Measurements from ENCODE around the gene GID8. TPM values are rescaled to one million over a fixed set of nuclear protein-coding genes. Genes with fewer than 3 reads are reported as not detected.

Gene GID8
- total RNA-seq, 1 donor from 2014 or later = 9.2 TPM

DNA sequence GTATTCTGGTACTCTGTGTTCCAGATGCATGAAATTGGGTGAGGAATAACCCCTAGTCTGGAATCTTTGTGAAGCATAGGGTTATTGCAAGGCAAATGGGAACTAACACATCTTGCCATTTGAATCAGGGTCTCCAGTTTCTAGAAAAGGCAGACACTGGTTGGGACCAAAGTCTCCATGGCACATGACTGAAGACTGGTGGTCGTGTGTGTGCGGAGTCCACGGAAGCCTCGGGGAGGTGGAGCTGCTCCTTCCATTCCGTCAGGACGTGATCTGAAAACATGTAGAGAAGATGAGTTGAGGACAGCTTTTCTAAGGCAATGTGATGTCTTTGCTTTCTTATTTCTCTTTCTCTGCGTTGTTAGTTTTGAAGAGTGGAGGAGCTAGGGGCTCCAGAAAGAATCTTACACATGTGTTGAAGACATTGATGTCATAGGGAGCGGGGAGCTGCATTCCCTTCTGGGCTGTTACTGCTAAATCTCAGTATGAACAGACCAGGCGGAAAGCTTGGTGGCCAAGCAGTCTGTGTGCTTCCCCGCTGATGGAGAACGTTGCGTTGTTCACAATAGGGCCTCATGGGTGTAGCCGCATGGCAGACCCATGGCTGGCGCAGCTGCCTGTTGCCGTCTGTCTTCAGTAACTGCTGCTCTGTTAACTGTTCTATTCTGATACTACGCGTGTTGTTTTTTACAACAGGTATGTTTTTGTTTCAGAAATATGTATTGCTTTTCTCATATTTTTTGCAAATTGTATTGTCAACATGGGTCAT, 9.8 kb downstream of the GID8 start:
- Histone ChIP-seq H3K4me3 (no peak overlapping the region), H3K9me3 (no peaks in the 10 kb centered on the region), H3K27ac (no peak overlapping the region), H3K4me1 (peaks cover 0 to 2% of the 10 kb centered on the region in 2 donors), H3K27me3 (no peaks in the 10 kb centered on the region), H3K36me3 (peaks cover 50 to 71% of the 10 kb centered on the region in 2 donors)
- no peak for DNase-seq (ENCODE audit: low spot score in 2 of 2)
- TF ChIP-seq, protein P1, sequence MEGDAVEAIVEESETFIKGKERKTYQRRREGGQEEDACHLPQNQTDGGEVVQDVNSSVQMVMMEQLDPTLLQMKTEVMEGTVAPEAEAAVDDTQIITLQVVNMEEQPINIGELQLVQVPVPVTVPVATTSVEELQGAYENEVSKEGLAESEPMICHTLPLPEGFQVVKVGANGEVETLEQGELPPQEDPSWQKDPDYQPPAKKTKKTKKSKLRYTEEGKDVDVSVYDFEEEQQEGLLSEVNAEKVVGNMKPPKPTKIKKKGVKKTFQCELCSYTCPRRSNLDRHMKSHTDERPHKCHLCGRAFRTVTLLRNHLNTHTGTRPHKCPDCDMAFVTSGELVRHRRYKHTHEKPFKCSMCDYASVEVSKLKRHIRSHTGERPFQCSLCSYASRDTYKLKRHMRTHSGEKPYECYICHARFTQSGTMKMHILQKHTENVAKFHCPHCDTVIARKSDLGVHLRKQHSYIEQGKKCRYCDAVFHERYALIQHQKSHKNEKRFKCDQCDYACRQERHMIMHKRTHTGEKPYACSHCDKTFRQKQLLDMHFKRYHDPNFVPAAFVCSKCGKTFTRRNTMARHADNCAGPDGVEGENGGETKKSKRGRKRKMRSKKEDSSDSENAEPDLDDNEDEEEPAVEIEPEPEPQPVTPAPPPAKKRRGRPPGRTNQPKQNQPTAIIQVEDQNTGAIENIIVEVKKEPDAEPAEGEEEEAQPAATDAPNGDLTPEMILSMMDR (IDR thresholded peaks at IDR 0.05) = no peak
- intact Hi-C loops (cut with DNase I) = no loop called here

GRCh38 chr20:62949153-62949821, 11.3 kb downstream of the GID8 start:
- Histone ChIP-seq H3K36me3 (peaks cover 37 to 55% of the 10 kb centered on the region in 2 donors), H3K9me3 (no peaks in the 10 kb centered on the region), H3K27ac (no peak overlapping the region), H3K4me1 (peaks cover 8 to 11% of the 10 kb centered on the region in 2 donors), H3K4me3 (no peak overlapping the region), H3K27me3 (no peaks in the 10 kb centered on the region)
- TF ChIP-seq, protein P1 (IDR thresholded peaks at IDR 0.05) = no peak
- no peak for DNase-seq (ENCODE audit: low spot score in 2 of 2)
- intact Hi-C loops (cut with DNase I) = no loop called here

DNA sequence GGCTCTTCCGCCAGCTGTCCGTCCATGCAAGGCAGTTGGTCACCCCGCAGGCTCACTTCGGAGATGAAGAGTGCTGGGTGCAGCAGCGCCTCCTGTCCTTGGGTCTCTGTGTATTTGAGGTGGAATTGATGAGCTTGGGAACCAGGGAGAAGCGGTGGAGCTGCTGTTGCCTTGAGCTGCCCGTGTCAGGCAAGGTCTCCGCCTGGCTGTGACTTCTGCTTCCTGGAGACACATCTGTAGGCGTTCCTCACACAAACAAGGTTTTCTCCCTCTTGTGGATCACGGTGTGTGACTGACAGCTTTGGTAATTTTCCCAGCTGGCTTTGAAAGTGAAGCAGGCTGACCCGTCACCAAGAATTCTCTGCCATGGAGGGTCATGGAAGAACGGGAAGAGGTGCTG, 12.0 kb downstream of the GID8 start:
- H3K4me3 ChIP-seq = no peak overlapping the region
- no peak overlapping the region for H3K27ac ChIP-seq
- intact Hi-C loops (cut with DNase I) = no loop called here
- no peaks in the 10 kb centered on the region for H3K27me3 ChIP-seq
- TF ChIP-seq, protein P1 (IDR thresholded peaks at IDR 0.05) = no peak
- H3K36me3 ChIP-seq = peaks cover 30 to 49% of the 10 kb centered on the region in 2 donors
- no peak for DNase-seq (ENCODE audit: low spot score in 2 of 2)
- H3K4me1 ChIP-seq = peaks cover 8 to 15% of the 10 kb centered on the region in 2 donors
- no peaks in the 10 kb centered on the region for H3K9me3 ChIP-seq

- intact Hi-C loops (cut with DNase I) = no loop called here
- TF ChIP-seq, protein P1 (IDR thresholded peaks at IDR 0.05) = no peak
- no peaks in the 10 kb centered on the region for H3K27me3 ChIP-seq
- peaks cover 25 to 41% of the 10 kb centered on the region in 2 donors for H3K36me3 ChIP-seq
- DNase-seq (ENCODE audit: low spot score in 2 of 2) = no peak
- no peak overlapping the region for H3K27ac ChIP-seq
- no peak overlapping the region for H3K4me3 ChIP-seq
- H3K9me3 ChIP-seq = no peaks in the 10 kb centered on the region
- peaks cover 8 to 15% of the 10 kb centered on the region in 2 donors for H3K4me1 ChIP-seq
Observed at GRCh38 chr20:62950741-62951140, 12.8 kb downstream of the GID8 start.

DNA sequence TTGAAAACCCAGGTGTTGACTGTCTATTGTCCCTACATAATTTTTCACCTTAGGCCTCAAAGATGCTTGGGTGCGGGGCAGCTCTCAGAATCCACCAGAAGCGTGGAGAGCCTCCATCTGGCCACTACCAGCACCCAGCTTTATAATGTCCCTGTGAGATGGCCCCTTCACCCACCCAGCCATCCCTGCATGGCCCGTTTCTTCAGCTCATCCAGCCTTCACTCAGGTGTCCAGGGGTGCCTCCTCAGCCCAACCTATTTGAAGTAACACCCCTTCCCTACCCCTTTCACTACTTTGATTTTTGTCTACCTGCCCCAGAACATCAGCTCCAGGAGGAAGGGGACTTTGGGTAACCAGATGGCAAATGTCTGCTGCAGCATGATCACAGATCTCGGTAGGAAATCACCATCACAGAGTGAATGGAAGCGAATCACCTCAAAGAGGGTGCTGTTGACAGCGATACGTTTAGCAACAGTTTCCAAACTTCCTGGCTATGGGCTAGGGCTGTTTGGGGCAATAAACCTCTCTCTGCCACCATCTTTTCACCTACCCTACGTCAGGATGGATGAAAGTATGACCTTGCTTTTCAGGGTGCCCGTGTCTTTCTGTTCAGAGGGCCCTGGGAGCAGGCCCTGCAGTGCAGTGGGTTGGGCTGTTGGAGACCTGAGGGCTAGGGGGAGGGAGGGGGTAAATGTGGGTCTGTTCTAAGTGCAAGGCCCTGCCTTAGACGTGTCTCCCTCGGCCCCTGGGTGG, 13.4 kb downstream of the GID8 start:
- no peak for DNase-seq (ENCODE audit: low spot score in 2 of 2)
- TF ChIP-seq, protein P1 (IDR thresholded peaks at IDR 0.05) = no peak
- Histone ChIP-seq H3K9me3 (no peaks in the 10 kb centered on the region), H3K27ac (peak overlapping the region in 1 of 2 donors; percentile 88), H3K27me3 (no peaks in the 10 kb centered on the region), H3K36me3 (peaks cover 19 to 35% of the 10 kb centered on the region in 2 donors), H3K4me1 (peaks cover 8 to 15% of the 10 kb centered on the region in 2 donors), H3K4me3 (no peak overlapping the region)
- intact Hi-C loops (cut with DNase I) = no loop called here

All from ascending aorta (tissue), 2 donors.